GM12878 (cell line): ENCODE results near the gene COQ8B. TPM values are rescaled to one million over a fixed set of nuclear protein-coding genes. Genes with fewer than 3 reads are reported as not detected.
A peak's percentile ranks its signal among the peaks of the same experiment; 100 is the strongest.

Source experiments
- ATAC-seq: fragments of 200-7000 bp; cut with Tn5 transposase; 3 replicates; pipeline ENCODE4 v1.9.1; 2020; ENCODE audit warnings: mild to moderate bottlenecking, moderate library complexity
- BruUV-seq: library from RNA; stranded (reverse); fragments of 400-500 nt; replicated peaks from 2 replicates; lab custom pipeline; 2021; lab: Mats Ljungman, UMichigan
- CTCF ChIA-PET: fragments of 300-600 bp; sonication (Branson Sonifier 250); formaldehyde crosslinking; extraction: SDS; loops from one replicate; lab custom pipeline; 2021; ENCODE audit warnings: inconsistent platforms; lab: Yijun Ruan, JAX
- POLR2A ChIA-PET: fragments of 350-600 bp; formaldehyde crosslinking; extraction: SDS; loops from one replicate; lab custom pipeline; 2021; ENCODE audit warnings: inconsistent platforms; lab: Charles Lee
- RAD21 ChIA-PET: fragments of 300-600 bp; sonication (Branson Sonifier 250); formaldehyde crosslinking; loops from one replicate; lab custom pipeline; 2023; ENCODE audit warnings: antibody characterized with exemption; ENCODE audit not compliant: unreplicated experiment; lab: Charles Lee
- SMC1A ChIA-PET: fragments of 300-600 bp; sonication (Branson Sonifier 250); formaldehyde crosslinking; loops from one replicate; lab custom pipeline; 2023; ENCODE audit not compliant: unreplicated experiment, uncharacterized antibody; lab: Charles Lee
- DNase-seq: peaks from one replicate; pipeline ENCODE4 v3.0.0-alpha.2; 2011; ENCODE audit warnings: low read depth, low spot score
- FAIRE-seq: peaks from 3 replicates; lab custom pipeline; 2011; peaks lifted over from hg19 to GRCh38; lab: Jason Lieb, UNC
- H2AFZ ChIP-seq: 2 replicates; pipeline ENCODE4 v1.6.0; 2011; ENCODE audit warnings: low read depth, low read length, control low read depth; ENCODE audit not compliant: control insufficient read depth
- H3K27ac ChIP-seq: 2 replicates; pipeline ENCODE4 v1.5.1; 2011; ENCODE audit warnings: control low read depth; ENCODE audit not compliant: control insufficient read depth, insufficient read depth
- H3K27me3 ChIP-seq, 2 experiments: replicated peaks in 1 of 2; 2 replicates each; pipeline versions ENCODE4 v1.6.0 to v1.6.1; 2011; ENCODE audit warnings: low read length in 1 of 2; ENCODE audit not compliant: control insufficient read depth in 2 of 2, insufficient read depth in 2 of 2
- H3K36me3 ChIP-seq, 2 experiments: 2 replicates each; pipeline ENCODE4 v1.5.1; 2011; ENCODE audit warnings: low read length in 1 of 2; ENCODE audit not compliant: control insufficient read depth in 2 of 2, insufficient read depth in 2 of 2
- H3K4me1 ChIP-seq: 2 replicates; pipeline ENCODE4 v1.6.1; 2011; ENCODE audit warnings: mild to moderate bottlenecking, low read length, moderate library complexity, mixed read lengths; ENCODE audit not compliant: control insufficient read depth, insufficient read depth
- H3K4me2 ChIP-seq: 2 replicates; pipeline ENCODE4 v1.6.0; 2011; ENCODE audit warnings: control low read depth; ENCODE audit not compliant: control insufficient read depth, insufficient read depth
- H3K4me3 ChIP-seq: fragments of 200-600 bp; sonication (generic); 2 replicates; pipeline ENCODE4 v1.5.1; 2016
- H3K79me2 ChIP-seq: 2 replicates; pipeline ENCODE4 v1.6.0; 2011; ENCODE audit warnings: low read length; ENCODE audit not compliant: control insufficient read depth, insufficient read depth
- H3K9ac ChIP-seq: 2 replicates; pipeline ENCODE4 v1.8.0; 2011; ENCODE audit warnings: low read length, control low read depth, mixed read lengths; ENCODE audit not compliant: control insufficient read depth, insufficient read depth
- H3K9me3 ChIP-seq: replicated peaks from 3 replicates; pipeline ENCODE4 v1.5.1; 2011; ENCODE audit warnings: mild to moderate bottlenecking, low read length; ENCODE audit not compliant: control insufficient read depth, insufficient read depth
- H4K20me1 ChIP-seq: 2 replicates; pipeline ENCODE4 v1.6.0; 2011; ENCODE audit not compliant: control insufficient read depth, insufficient read depth
- BACH1 ChIP-seq: fragments of 450-650 bp; IDR thresholded peaks from 2 replicates; pipeline ENCODE4 v1.6.1; 2017; ENCODE audit warnings: mild to moderate bottlenecking, borderline replicate concordance
- BCLAF1 ChIP-seq: fragments of 450-650 bp; IDR thresholded peaks from 2 replicates; pipeline ENCODE4 v1.6.1; 2017; ENCODE audit warnings: antibody characterized with exemption, mild to moderate bottlenecking, moderate library complexity
- CREM ChIP-seq: IDR thresholded peaks from 2 replicates; pipeline ENCODE4 v1.6.1; 2014; ENCODE audit warnings: antibody characterized with exemption, low read depth
- ESRRA ChIP-seq: IDR thresholded peaks from 2 replicates; pipeline ENCODE4 v1.6.1; 2012; ENCODE audit warnings: mild to moderate bottlenecking, low read length, improper control_type of control experiment
- HDAC2 ChIP-seq: fragments of 200-600 bp; sonication (generic); IDR thresholded peaks from 2 replicates; pipeline ENCODE4 v1.6.1; 2017
- MXI1 ChIP-seq: fragments of 150-350 bp; IDR thresholded peaks from 2 replicates; pipeline ENCODE4 v1.6.1; 2011; ENCODE audit warnings: low read depth, mild to moderate bottlenecking, inconsistent platforms, low read length, improper control_type of control experiment
- NFYA ChIP-seq: IDR thresholded peaks from 2 replicates; pipeline ENCODE4 v1.6.1; 2011; ENCODE audit warnings: low read depth, mild to moderate bottlenecking, low read length, improper control_type of control experiment, borderline replicate concordance
- NR2C1 ChIP-seq: fragments of 450-650 bp; IDR thresholded peaks from 2 replicates; pipeline ENCODE4 v1.6.1; 2017; ENCODE audit warnings: antibody characterized with exemption, mild to moderate bottlenecking, moderate library complexity
- NRF1 ChIP-seq: conservative IDR thresholded peaks from 2 replicates; pipeline ENCODE4 v1.6.1; 2011; ENCODE audit warnings: mild to moderate bottlenecking, low read depth, low read length, improper control_type of control experiment
- SREBF1 ChIP-seq: IDR thresholded peaks from 2 replicates; pipeline ENCODE4 v1.6.1; 2012; ENCODE audit warnings: mild to moderate bottlenecking, low read length
- SUZ12 ChIP-seq: fragments of 200-600 bp; sonication (generic); IDR thresholded peaks from one replicate; pipeline ENCODE4 v1.6.1; 2018; ENCODE audit warnings: antibody characterized with exemption, mild to moderate bottlenecking; ENCODE audit not compliant: unreplicated experiment
- ZNF207 ChIP-seq: fragments of 450-650 bp; IDR thresholded peaks from 2 replicates; pipeline ENCODE4 v1.6.1; 2014; ENCODE audit warnings: antibody characterized with exemption, mild to moderate bottlenecking, borderline replicate concordance
- WGBS: methylation state at CpG from one replicate; pipeline ENCODE4 v1.1.6; 2016; ENCODE audit warnings: low lambda C conversion rate; ENCODE audit not compliant: insufficient replicate concordance, insufficient coverage; ENCODE audit errors: missing lambda C conversion rate; 5-methylcytosine and 5-hydroxymethylcytosine counted together
- in situ Hi-C: fragments of 300-500 bp; cut with MboI; formaldehyde crosslinking; loops from 9 replicates; pipeline ENCODE4 v1.14.3; 2018; ENCODE audit warnings: mixed read lengths
- intact Hi-C: fragments of 100-400 bp; cut with micrococcal nuclease; formaldehyde crosslinking; loops from one replicate; pipeline ENCODE4 v1.14.2; 2022; ENCODE audit not compliant: unreplicated experiment
- polyA plus RNA-seq, 11 experiments: library from polyadenylated mRNA; depleted of rRNA in 4 of 11; unstranded in 6 of 11; stranded (reverse) in 5 of 11; fragments of >200 nt; fragmentation: Nextera tagmentation in 4 of 11; fragmentation: Illumina TruSeq in 1 of 11; extraction: Ambion mirVana in 4 of 11; extraction: Trizol in 1 of 11; gene quantifications; 1 replicate in 1 of 11; 2 replicates in 10 of 11; pipeline versions ENCODE4 v1.2.1 to v1.2.3, GENCODE V29; 2011 to 2016; ENCODE audit warnings: inconsistent platforms in 2 of 11, missing spikeins in 2 of 11, low read depth in 1 of 11
- total RNA-seq, 4 experiments: library from RNA; depleted of rRNA in 3 of 4; stranded (reverse); fragments of >200 nt in 3 of 4; fragmentation: Illumina TruSeq in 1 of 4; extraction: Trizol in 1 of 4; gene quantifications; 2 replicates each; pipeline versions ENCODE4 v1.2.1 to v1.2.3, GENCODE V29; 2013 to 2021
- TF ChIP-seq, protein P1 (sequence below): fragments of 450-650 bp; IDR thresholded peaks from 2 replicates; pipeline ENCODE4 v1.6.1; 2016; ENCODE audit warnings: mild to moderate bottlenecking

COQ8B gene
- total and polyA plus RNA-seq, 10 of the 15 experiments (the other 5 are each of a cell fraction or from before 2014, with no cell fraction given): 0.39 to 37.1 (median 16.8) TPM

GRCh38 chr19:40756502-40757110, 39.9 kb upstream of the COQ8B start (continued):
- TF ChIP-seq BCLAF1: no peak

DNA sequence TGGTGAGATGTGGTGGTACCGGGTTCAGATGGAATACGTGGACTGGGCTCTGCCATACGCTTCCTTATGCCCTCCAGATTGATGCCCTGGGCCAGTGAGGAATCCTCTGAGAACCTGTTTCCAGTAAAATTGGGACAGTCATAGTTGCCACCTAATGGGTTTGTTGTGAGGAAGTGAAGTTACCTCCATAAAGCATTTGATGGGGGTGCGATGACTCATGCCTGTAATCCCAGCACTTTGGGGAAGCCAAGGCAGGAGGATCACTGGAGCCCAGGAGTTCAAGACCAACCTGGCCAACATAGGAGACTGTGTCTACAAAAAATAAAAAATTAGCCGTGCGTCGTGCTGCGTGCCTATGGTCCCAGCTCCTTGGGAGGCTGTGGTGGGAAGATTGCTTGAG, 39.1 kb upstream of the COQ8B start:
- H3K4me1 ChIP-seq: peaks cover 19% of the 10 kb centered on the region
- no peak for FAIRE-seq

More for the DNA sequence above, 39.1 kb upstream of the COQ8B start:
- no peak overlapping the region for H2AFZ ChIP-seq
- BruUV-seq: no TSS peak
- ChIA-PET CTCF (interaction anchor here (1.0 to 9.0 kb wide), 7 partner anchors 17 to 94 kb away, joined by 3 to 72 read pairs (median 3); partner anchors contain the start of gene RAB4B), POLR2A (interaction anchor here (0.6 to 9.5 kb wide), 8 partner anchors 21 to 706 kb away, joined by 3 to 331 read pairs (median 4); partner anchors contain the start of genes COQ8B, EGLN2, ITPKC and MIA), SMC1A (interaction anchor here (1.0 to 13.2 kb wide), 6 partner anchors 11 to 64 kb away, joined by 3 to 256 read pairs (median 3); partner anchors contain the start of genes COQ8B, ITPKC, MIA and RAB4B)
- in situ Hi-C loops (no loop called here), intact Hi-C loops (loop anchor here (1.0 kb wide), 1 partner anchor 22 kb away; no protein-coding TSS in a partner anchor)
- H3K27me3 ChIP-seq: no peaks in the 10 kb centered on the region
- WGBS: 92% methylated on average over 8 of the region's 8 CpGs
- H3K36me3 ChIP-seq: peaks cover 18 to 38% of the 10 kb centered on the region in 2 experiments
- H3K9ac ChIP-seq: 0 out of 2 replicates have a peak overlapping the region, but pooled peaks have one; percentile 35
- TF ChIP-seq SREBF1 (no peak), NRF1 (no peak), NR2C1 (no peak), BCLAF1 (no peak), MXI1 (no peak), ESRRA (no peak), HDAC2 (no peak), BACH1 (no peak), SUZ12 (no peak), ZNF207 (no peak), CREM (no peak), NFYA (no peak)
- TF ChIP-seq, protein P1, sequence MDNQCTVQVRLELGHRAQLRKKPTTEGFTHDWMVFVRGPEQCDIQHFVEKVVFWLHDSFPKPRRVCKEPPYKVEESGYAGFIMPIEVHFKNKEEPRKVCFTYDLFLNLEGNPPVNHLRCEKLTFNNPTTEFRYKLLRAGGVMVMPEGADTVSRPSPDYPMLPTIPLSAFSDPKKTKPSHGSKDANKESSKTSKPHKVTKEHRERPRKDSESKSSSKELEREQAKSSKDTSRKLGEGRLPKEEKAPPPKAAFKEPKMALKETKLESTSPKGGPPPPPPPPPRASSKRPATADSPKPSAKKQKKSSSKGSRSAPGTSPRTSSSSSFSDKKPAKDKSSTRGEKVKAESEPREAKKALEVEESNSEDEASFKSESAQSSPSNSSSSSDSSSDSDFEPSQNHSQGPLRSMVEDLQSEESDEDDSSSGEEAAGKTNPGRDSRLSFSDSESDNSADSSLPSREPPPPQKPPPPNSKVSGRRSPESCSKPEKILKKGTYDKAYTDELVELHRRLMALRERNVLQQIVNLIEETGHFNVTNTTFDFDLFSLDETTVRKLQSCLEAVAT: no peak
- TF ChIP-seq, all 136 proteins: peak for 0
- Histone ChIP-seq H3K27ac (peak overlapping the region; percentile 71), H3K79me2 (peaks cover 71% of the 10 kb centered on the region), H3K4me2 (peak overlapping the region; percentile 95), H4K20me1 (peaks cover 14% of the 10 kb centered on the region), H3K9me3 (no peaks in the 10 kb centered on the region), H3K4me3 (peak overlapping the region; percentile 79)
- ATAC-seq: no peak
- no peak for DNase-seq
- RAD21 ChIA-PET: interaction anchor here (2.0 to 16.3 kb wide), 4 partner anchors 20 to 93 kb away, joined by 6 to 291 read pairs (median 9); partner anchors contain the start of genes EGLN2, MIA and RAB4B
